HG03025 (cell line): Measurements from ENCODE around the gene ERCC8.
A peak's percentile ranks its signal among the peaks of the same experiment; 100 is the strongest.
"Not testable (repeated sequence)": the region's sequence is repeated elsewhere in the genome, so short reads cannot be mapped to it uniquely, and the experiment has no call there.

Experiments
- ATAC-seq: cut with Tn5 transposase; IDR thresholded peaks from one replicate; pipeline ENCODE4 v1.9.1; 2021; ENCODE audit warnings: mild to moderate bottlenecking, moderate library complexity; ENCODE audit not compliant: unreplicated experiment, low FRiP score

Gene ERCC8

GRCh38 chr5:60927450-60927849 is 17.4 kb downstream of the ERCC8 start:
- ATAC-seq: no peak

DNA sequence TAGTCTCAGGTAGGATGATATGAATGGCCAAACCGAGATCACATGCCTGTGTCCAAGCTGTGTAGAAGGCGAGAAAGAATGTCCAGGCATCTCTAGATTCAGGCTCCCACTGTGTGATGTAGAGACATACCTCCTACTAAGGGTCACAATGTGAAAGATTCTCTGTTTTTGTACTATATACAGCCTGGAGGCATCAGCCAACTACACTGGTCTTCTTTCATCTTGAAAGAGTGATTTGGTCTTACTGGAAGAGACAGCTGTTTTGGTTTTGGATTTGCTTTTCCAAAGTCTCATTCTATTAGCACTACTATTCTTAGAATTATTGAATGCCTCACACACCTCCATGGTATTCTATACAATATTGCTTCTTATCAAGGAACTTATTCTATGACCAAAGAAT is 26.4 kb downstream of the ERCC8 start:
- ATAC-seq: no peak

DNA sequence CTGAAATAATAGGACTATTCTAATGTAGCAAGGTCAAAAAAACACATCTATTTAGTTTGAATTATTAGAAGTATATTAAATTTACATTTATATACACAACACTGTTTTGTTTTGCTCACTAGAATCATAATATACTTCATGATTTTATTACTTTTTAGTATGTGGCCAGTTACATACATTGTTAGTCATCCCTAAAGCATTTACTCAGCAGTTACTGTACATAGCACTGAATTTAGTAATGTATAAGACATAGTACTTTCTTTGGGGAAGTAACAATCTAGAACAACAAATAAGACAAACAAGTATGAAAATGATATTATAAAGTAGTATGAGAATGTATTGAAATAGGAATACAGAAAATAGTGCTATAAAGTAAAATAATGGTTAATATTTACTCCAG is 28.2 kb downstream of the ERCC8 start:
- ATAC-seq: no peak

DNA sequence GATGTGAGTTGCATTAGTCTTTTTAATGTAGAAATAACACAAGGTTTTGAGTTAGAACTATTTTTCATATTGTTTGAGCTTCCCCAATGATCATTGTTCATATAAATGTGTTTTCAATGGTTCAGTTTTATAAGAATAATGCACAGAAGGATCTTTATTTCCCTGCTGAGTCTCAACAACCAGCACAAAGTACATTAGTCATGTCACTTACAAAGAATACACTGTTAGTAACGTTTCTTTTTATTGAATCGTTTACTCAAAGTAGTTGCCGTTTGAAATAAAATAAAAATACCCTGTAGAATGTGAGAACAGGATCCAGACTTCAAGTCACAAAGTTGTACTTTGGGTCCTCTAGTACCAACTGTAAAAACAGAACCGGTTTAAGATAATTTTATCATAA is 41.5 kb downstream of the ERCC8 start:
- no peak for ATAC-seq

- no peak for ATAC-seq
These were observed 47.9 kb downstream of the ERCC8 start for GRCh38 chr5:60896991-60897390.

- ATAC-seq: no peak
These were observed 51.3 kb downstream of the ERCC8 start for GRCh38 chr5:60893521-60893920.

DNA sequence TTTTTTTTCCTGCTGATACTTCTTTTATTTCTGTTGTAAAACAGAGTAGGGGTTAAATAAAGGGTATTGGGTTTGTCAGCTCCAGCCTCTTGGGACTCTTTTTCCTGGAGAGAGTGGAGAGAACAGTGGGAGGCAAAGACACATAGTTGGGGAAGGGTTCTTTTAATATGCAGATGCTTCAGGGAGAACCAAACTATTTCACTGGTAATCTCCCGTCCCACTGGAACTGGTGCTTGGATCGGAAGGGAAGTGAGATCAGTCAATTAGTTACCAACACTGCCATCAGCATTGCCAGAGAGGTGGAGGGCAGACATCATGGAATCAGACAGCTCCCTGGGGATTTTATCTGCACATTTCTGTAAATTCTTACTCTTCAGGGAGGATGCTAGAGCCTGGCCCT is 53.2 kb downstream of the ERCC8 start:
- ATAC-seq: no peak

GRCh38 chr5:60888359-60889061 is 56.4 kb downstream of the ERCC8 start:
- ATAC-seq: no peak

DNA sequence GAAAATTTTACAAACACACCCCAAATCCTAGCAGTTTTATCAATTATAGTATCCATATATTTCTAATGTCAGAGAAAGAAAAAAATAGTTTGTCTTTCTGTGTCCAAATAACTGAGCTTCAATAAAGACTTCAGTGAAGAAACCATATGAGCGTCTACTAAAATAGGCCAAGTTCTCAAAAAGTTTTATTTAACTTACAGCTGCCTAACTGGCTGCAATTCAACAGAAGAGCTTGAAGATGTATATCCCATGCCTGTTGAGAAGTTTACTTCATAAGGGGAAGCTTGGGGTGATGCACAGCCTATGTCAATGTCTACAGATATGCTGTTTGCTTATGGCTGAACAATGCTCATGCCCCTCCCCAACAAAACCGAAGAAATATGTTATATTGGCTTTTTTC is 57.1 kb downstream of the ERCC8 start:
- ATAC-seq: no peak

GRCh38 chr5:60887096-60887495 is 57.8 kb downstream of the ERCC8 start:
- ATAC-seq: no peak

GRCh38 chr5:60886158-60886557 is 58.7 kb downstream of the ERCC8 start:
- ATAC-seq: no peak

DNA sequence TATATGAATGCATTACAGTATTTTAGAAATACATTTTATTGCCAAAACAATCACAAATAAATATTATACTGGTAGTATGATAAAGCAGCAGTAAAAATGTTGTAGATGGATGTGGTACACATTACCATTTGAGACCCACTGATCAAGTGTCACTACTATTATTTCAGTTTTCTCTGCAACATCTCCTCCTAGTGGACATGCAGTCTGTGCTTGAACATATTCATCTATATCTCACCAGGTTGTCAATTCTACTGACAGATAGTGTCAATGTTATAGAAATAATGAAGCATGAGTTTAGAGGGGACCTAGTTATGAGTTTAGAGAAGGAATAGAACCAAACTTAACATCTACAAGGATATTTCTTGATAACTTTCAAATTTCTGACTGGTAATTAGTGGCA is 61.6 kb downstream of the ERCC8 start:
- no peak for ATAC-seq

GRCh38 chr5:60872892-60873291 is 72.0 kb downstream of the ERCC8 start:
- no peak for ATAC-seq

DNA sequence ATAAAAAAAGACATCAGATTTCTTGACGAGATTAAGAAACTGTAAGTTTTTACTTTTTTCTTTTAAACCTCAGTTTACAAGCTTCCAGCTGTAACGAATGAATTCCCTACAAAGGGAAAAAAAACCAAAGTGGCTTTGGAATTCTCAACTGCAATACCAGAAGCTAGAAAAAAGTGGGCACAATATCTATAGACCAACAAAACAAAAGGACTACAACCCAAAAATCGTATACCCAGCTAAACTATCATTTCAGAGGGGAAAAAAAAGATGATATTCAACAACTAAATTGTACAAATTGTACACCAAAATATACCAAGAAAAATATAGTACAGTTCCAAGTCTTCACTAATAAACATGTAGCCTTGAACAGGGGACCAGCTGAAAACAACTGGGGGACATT is 74.0 kb downstream of the ERCC8 start:
- no peak for ATAC-seq

- not testable (repeated sequence) for ATAC-seq
These were observed 84.3 kb downstream of the ERCC8 start for GRCh38 chr5:60860572-60860971.

- no peak for ATAC-seq
These were observed 88.8 kb downstream of the ERCC8 start for GRCh38 chr5:60856066-60856465.

DNA sequence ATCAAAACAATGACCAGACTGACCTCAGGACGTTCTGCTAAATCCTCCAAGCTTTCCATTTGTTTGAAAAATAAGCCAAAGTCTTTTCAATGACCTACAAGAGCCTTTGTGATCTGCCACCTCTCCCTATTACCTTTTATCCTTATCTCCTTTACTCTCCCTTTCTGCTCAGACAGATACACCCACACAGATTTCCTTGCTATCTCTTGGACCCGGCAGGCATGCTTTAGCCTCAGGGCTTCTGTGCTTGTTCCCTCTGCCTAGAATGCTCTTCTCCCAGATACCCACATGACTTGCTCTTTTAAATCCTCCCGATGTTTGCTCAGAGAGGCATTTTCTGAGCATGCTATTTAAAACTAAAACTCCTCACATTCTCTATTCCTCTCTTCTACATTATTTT is 91.9 kb downstream of the ERCC8 start:
- ATAC-seq: no peak

DNA sequence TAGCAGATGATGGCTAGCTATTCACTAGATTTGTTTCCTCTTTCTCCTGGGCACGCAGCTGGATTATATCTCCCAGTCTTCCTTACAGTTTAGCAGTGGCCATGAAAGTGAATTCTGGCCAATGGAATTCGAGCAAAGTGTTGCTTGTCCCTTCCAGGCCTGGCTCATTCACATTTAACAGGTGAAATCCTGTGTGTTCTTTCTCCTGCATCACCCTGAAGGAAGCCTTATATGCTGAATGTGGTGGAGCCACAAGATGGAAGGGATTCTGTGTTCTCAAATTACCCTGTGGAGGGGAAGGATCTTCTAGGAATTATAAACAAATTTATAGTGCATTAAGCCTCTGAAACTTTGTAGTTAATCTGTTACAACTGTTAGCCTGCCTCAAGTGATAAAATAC is 92.6 kb downstream of the ERCC8 start:
- ATAC-seq: no peak

DNA sequence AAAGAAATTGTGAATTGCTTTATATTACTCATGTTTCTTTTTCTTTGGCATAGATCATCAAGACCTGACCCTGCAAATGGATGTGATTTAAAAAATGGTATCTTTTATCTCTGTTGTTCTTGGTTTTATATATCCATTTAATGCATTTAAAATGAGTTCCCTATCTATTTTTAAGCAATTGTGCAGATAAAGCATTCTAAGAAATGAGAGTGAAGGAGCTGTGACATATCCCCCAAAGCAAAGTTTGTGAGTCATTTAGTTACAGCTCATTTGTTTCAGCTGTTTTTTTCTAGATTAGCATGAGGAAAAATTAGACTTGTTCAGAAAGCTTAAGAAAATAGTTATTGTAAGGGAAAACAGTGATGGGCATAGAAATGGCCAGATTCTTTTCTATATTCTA is 93.2 kb downstream of the ERCC8 start:
- ATAC-seq: no peak

GRCh38 chr5:60846298-60846697 is 98.6 kb downstream of the ERCC8 start:
- ATAC-seq: no peak

DNA sequence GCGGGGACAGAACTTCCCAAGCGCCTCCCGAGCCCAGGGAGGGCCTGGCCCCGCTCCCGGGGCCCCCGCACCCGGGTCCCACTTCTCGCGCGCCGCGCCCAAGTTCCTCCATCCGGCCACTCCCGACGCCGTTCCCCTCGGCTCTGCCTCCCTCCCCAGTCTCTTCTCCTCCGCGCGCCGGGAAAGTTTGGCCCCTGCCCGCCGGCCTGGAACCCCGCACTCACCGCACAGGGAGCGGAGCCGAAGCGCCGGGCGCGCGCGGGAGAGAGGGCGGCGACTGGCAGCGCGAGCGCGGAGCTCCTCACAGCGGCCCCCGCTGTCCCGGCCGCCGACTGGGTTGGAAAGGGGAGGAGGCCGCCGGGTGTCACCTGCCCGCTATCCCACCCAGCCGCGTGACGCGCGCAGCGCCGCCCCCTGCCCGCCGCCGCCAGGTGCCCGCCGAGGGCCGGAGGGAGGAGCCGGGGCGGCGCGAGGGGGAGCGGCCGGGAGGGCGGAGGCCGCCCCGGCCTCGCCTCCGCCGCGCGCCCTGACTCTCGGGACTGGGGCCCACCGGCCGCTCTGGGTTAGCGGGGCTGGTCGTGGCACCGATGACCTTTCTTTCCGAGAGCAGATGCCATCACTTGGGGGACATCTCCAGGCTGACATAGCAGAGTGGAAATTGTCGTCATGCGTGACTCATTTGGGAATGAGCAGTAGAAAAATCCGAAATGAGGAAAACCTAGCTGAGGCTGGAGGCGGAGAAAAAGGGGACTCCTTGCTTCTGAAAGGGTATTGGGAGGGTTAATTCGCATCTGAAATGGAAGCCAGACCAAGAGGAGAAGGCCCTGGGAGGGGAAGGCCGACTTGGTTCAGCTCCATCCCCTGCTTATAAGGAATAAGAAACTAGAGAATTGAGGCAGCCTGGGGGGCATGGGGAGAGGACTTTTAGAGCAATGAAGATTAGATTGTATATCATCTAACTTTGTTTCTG is 100.6 kb downstream of the ERCC8 start, which contains the start of gene ELOVL7:
Gene ELOVL7, minus strand, starts transcription at position 334 of the 970 bp plus-strand sequence. CDS start 56,872 bp downstream, outside the sequence.
- peak; percentile 84 for ATAC-seq
